GM19351 (cell line): ENCODE results near the gene VPS18.

Source experiments
- ATAC-seq: cut with Tn5 transposase; IDR thresholded peaks from one replicate; pipeline ENCODE4 v1.9.1; 2021; ENCODE audit warnings: mild to moderate bottlenecking, moderate library complexity; ENCODE audit not compliant: unreplicated experiment

The VPS18 gene

GRCh38 chr15:40918799-40919392, 24.6 kb downstream of the VPS18 start:
- ATAC-seq: no peak

- ATAC-seq: no peak
These were observed 27.8 kb downstream of the VPS18 start for GRCh38 chr15:40921949-40922607.

- no peak for ATAC-seq
These were observed 28.4 kb downstream of the VPS18 start for GRCh38 chr15:40922608-40923005.

GRCh38 chr15:40923551-40923950, 29.3 kb downstream of the VPS18 start:
- ATAC-seq: no peak

GRCh38 chr15:40925495-40925862, 31.2 kb downstream of the VPS18 start:
- no peak for ATAC-seq

- no peak for ATAC-seq
These were observed 31.8 kb downstream of the VPS18 start for GRCh38 chr15:40925863-40926658.

- ATAC-seq: no peak
These were observed 32.6 kb downstream of the VPS18 start for GRCh38 chr15:40926659-40927494.

GRCh38 chr15:40927495-40927872, 33.2 kb downstream of the VPS18 start:
- no peak for ATAC-seq

GRCh38 chr15:40927873-40928806, 33.9 kb downstream of the VPS18 start:
- no peak for ATAC-seq

GRCh38 chr15:40928821-40929659, 34.8 kb downstream of the VPS18 start, which contains the start of gene DLL4:
DLL4 (plus strand) TSS chr15:40929340; CDS start chr15:40929669, 329 bp downstream.
- ATAC-seq: no peak

- ATAC-seq: no peak
These were observed 35.6 kb downstream of the VPS18 start for GRCh38 chr15:40929660-40930429.

GRCh38 chr15:40930430-40931299, 36.4 kb downstream of the VPS18 start:
- no peak for ATAC-seq

GRCh38 chr15:40931300-40932142, 37.3 kb downstream of the VPS18 start:
- ATAC-seq: no peak

GRCh38 chr15:40932156-40932555, 37.9 kb downstream of the VPS18 start:
- ATAC-seq: no peak

GRCh38 chr15:40932649-40933516, 38.6 kb downstream of the VPS18 start:
- no peak for ATAC-seq

GRCh38 chr15:40933517-40933902, 39.3 kb downstream of the VPS18 start:
- no peak for ATAC-seq
